Small intestine (tissue), 7 donors: ENCODE data around the gene HAPLN2. TPM values are rescaled to one million over a fixed set of nuclear protein-coding genes. Genes with fewer than 3 reads are reported as not detected.
A peak's percentile ranks its signal among the peaks of the same experiment; 100 is the strongest.

Source experiments
- DNase-seq, 2 donors: peaks; one replicate each; pipeline versions ENCODE4 v3.0.0 to v3.0.0-alpha.2; 2013
- FAIRE-seq: peaks from 2 replicates; lab custom pipeline; 2012; peaks lifted over from hg19 to GRCh38; lab: Jason Lieb, UNC
- H3K27ac ChIP-seq, 3 donors: one replicate each; pipeline ENCODE4 v1.5.1; 2013; ENCODE audit warnings: low read length in 2 of 3, mild to moderate bottlenecking in 2 of 3, control low read depth in 1 of 3, inconsistent platforms in 1 of 3, low read depth in 1 of 3, moderate library complexity in 1 of 3
- H3K27me3 ChIP-seq, 3 donors: one replicate each; pipeline ENCODE4 v1.6.1; 2013; ENCODE audit warnings: low read length in 3 of 3, inconsistent platforms in 1 of 3; ENCODE audit not compliant: control insufficient read depth in 3 of 3, insufficient read depth in 3 of 3
- H3K36me3 ChIP-seq, 3 donors: one replicate each; pipeline ENCODE4 v1.6.1; 2013; ENCODE audit warnings: low read length in 3 of 3, inconsistent platforms in 1 of 3, low read depth in 1 of 3, mild to moderate bottlenecking in 1 of 3, moderate library complexity in 1 of 3; ENCODE audit not compliant: control insufficient read depth in 3 of 3, insufficient read depth in 2 of 3
- H3K4me1 ChIP-seq, 3 donors: one replicate each; pipeline ENCODE4 v1.6.1; 2013; ENCODE audit warnings: low read length in 2 of 3, inconsistent platforms in 1 of 3, low read depth in 1 of 3, mild to moderate bottlenecking in 1 of 3, moderate library complexity in 1 of 3; ENCODE audit not compliant: control insufficient read depth in 3 of 3, insufficient read depth in 2 of 3
- H3K4me3 ChIP-seq, 3 donors: one replicate each; pipeline ENCODE4 v1.5.1; 2013; ENCODE audit warnings: low read length in 3 of 3, control low read depth in 1 of 3, inconsistent platforms in 1 of 3, low read depth in 1 of 3, mild to moderate bottlenecking in 1 of 3, moderate library complexity in 1 of 3
- H3K9me3 ChIP-seq, 2 donors: one replicate each; pipeline ENCODE4 v1.6.1; 2013; ENCODE audit warnings: low read depth in 1 of 2, low read length in 1 of 2; ENCODE audit not compliant: control insufficient read depth in 2 of 2, insufficient read depth in 1 of 2
- WGBS, 3 donors: extraction: QIAGEN DNeasy Blood & Tissue Kit; methylation state at CpG; one replicate each; pipeline ENCODE4 v1.1.7; 2013; 5-methylcytosine and 5-hydroxymethylcytosine counted together
- polyA plus RNA-seq, 4 donors: library from polyadenylated mRNA; stranded (reverse) in 3 of 4; unstranded in 1 of 4; fragments of 200-250 nt in 3 of 4; fragments of 120-200 nt in 1 of 4; gene quantifications; one replicate each; pipeline versions ENCODE4 v1.2.1 to v1.2.3, GENCODE V29; 2013
- donor health status: healthy with polysubstance abuse.
- donor health status: control.
- donor health status: control.
- donor health status: Bipolar disorder and iron deficiency.
- donor health status: healthy.

HAPLN2 gene
- polyA plus RNA-seq, 4 donors, result 0.22 to 25.9 (median 6.7) TPM

GRCh38 chr1:156671804-156672203, 52.6 kb downstream of the HAPLN2 start:
- Histone ChIP-seq H3K4me3 (no peak overlapping the region), H3K27me3 (peaks cover 2 to 16% (median 4%) of the 10 kb centered on the region in 3 donors), H3K27ac (no peak overlapping the region), H3K4me1 (peaks cover 0 to 36% (median 6%) of the 10 kb centered on the region in 3 donors), H3K36me3 (peaks cover 0 to 19% (median 0%) of the 10 kb centered on the region in 3 donors), H3K9me3 (no peaks in the 10 kb centered on the region)
- DNase-seq, result no peak
- FAIRE-seq, result no peak
- WGBS, 3 donors, result 90 to 94% (median 93%) methylated on average over 2 of the region's 2 CpGs

GRCh38 chr1:156673387-156674121, 54.3 kb downstream of the HAPLN2 start:
- Histone ChIP-seq H3K36me3 (peaks cover 0 to 19% (median 0%) of the 10 kb centered on the region in 3 donors), H3K4me1 (peaks cover 0 to 34% (median 4%) of the 10 kb centered on the region in 3 donors), H3K4me3 (no peak overlapping the region), H3K27ac (peak overlapping the region in 2 of 3 donors; percentile 13), H3K9me3 (no peaks in the 10 kb centered on the region), H3K27me3 (peaks cover 7 to 33% (median 8%) of the 10 kb centered on the region in 3 donors)
- FAIRE-seq, result no peak
- peak in 1 of 2 donors; percentile 65 for DNase-seq
- WGBS, 3 donors, result 46 to 66% (median 64%) methylated on average over 8 of the region's 8 CpGs

Other genes with a start within 250 kb of the HAPLN2 start
- 10 to 100 TPM in 2 of 4 donors, 1 to 10 TPM in 2; 5.8 to 23.7 (median 13.0) TPM for gene MEF2D, start 118.6 kb upstream of the HAPLN2 start, polyA plus RNA-seq
- 10 to 100 TPM in 2 of 4 donors, under 1 TPM in 2; 0.54 to 13.8 (median 7.3) TPM for gene IQGAP3, start 46.9 kb upstream of the HAPLN2 start, polyA plus RNA-seq
- gene TTC24, start 39.7 kb upstream of the HAPLN2 start, polyA plus RNA-seq, result under 1 TPM in 2 of 4 donors, not detected in 2; 0.18 to 0.19 TPM
- 100 to 1,000 TPM in 1 of 4 donors, 10 to 100 TPM in 3; 64.8 to 105 (median 94.3) TPM for gene NAXE, start 27.6 kb upstream of the HAPLN2 start, polyA plus RNA-seq
- 10 to 100 TPM in 3 of 4 donors, 1 to 10 TPM in 1; 8.9 to 31.0 (median 16.8) TPM for gene GPATCH4, start 17.9 kb upstream of the HAPLN2 start, polyA plus RNA-seq
- 1 to 10 TPM in 1 of 4 donors, under 1 TPM in 1, not detected in 2; 0.36 to 1.9 TPM for gene BCAN, start 22.7 kb downstream of the HAPLN2 start, polyA plus RNA-seq
- 10 to 100 TPM in 2 of 4 donors, 1 to 10 TPM in 1, under 1 TPM in 1; 0.22 to 17.9 (median 6.4) TPM for gene NES, start 58.0 kb downstream of the HAPLN2 start, polyA plus RNA-seq
- 1 to 10 TPM in 2 of 4 donors, under 1 TPM in 2; 0.81 to 3.1 (median 1.4) TPM for gene CRABP2, start 86.2 kb downstream of the HAPLN2 start, polyA plus RNA-seq
- gene METTL25B, start 109.1 kb downstream of the HAPLN2 start, polyA plus RNA-seq, result 10 to 100 TPM; 27.8 to 79.8 (median 49.4) TPM
- 10 to 100 TPM; 12.5 to 34.5 (median 14.9) TPM for gene ISG20L2, start 109.4 kb downstream of the HAPLN2 start, polyA plus RNA-seq
- 100 to 1,000 TPM in 1 of 4 donors, 10 to 100 TPM in 3; 57.7 to 102 (median 58.6) TPM for gene MRPL24, start 121.7 kb downstream of the HAPLN2 start, polyA plus RNA-seq
- 100 to 1,000 TPM; 244 to 308 (median 277) TPM for gene HDGF, start 132.3 kb downstream of the HAPLN2 start, polyA plus RNA-seq
- 10 to 100 TPM; 45.2 to 56.7 (median 52.8) TPM for gene PRCC, start 148.1 kb downstream of the HAPLN2 start, polyA plus RNA-seq
- 1 to 10 TPM in 3 of 4 donors, under 1 TPM in 1; 0.89 to 3.7 (median 2.4) TPM for gene SH2D2A, start 197.4 kb downstream of the HAPLN2 start, polyA plus RNA-seq
- under 1 TPM in 2 of 4 donors, not detected in 2; 0.01 to 0.04 TPM for gene INSRR, start 239.7 kb downstream of the HAPLN2 start, polyA plus RNA-seq
- under 1 TPM in 2 of 4 donors, not detected in 2; 0.10 to 0.67 TPM for gene NTRK1, start 241.4 kb downstream of the HAPLN2 start, polyA plus RNA-seq